ENCODE measurements around the gene ANKDD1A. TPM values are rescaled to one million over a fixed set of nuclear protein-coding genes. Genes with fewer than 3 reads are reported as not detected.

ANKDD1A gene
- total RNA-seq, 3 donors from 2014 or later: 1.4 to 6.7 (median 1.6) TPM

DNA sequence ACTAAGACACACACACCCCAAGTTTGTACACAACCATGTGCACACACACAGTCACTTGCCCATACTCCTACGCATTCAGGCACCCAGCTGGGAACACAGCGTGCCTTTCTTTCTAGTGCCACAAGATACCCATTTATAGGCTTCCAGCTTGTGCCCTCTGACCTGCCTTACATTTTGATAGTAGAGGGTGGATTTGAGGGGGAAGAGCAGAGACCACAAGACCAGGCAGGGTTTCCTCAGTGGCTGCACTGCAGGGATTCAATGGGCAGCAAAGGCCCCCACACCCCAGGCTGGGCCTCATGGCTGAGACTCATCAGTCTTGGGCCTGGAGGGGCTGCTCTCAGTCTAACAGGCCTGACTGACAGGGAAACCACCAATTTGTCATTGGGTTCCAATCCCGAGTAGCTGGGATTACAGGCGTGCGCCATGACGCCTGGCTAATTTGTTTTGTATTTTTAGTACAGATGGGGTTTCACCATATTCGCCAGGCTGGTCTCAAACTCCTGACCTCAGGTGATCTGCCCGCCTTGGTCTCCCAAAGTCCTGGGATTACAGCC, 18.8 kb upstream of the ANKDD1A start:
- no peak for ATAC-seq

DNA sequence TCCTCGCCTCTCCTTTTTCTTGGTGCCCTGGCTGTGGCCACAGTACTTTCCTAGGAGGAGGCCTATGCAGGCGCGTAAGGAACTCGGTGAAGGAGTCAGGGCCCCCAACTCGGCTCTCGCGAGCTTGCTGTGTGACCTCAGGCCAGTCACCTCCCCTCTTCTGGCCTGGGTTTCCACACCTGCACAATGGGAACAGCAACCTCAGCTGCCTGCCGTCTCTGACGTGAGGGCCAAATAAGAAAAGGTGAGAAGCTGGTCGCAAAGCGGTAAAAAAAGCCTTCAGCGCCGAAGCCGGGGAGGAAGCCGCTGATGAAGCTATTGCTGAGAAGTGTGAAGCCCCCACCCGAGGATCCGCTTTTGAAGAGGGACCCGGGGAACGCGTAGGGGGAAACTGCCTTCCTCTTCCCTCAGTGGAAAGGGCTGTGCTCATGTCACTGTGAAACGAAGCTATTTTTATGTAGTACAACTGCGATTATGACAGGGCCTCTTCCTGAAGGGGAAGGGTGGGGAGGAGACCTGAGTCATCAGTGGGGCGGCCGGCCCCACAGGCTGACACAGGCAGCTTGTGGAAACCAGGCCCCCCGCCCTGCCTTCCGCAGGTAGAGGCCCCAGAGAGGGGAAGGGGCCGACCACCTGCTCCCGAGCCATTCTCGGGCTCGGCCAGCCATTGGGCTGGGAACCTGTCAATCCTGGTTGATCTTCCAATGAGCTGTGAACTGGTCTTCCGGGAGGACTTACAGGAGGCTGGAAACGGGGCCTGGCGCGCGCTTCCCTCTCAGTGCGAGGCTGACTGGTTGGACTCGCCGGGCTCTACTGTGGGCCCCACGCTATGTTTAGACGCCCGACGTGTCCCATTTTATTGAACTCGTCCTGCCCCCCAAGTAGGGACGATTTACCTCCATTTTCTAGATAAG, 18.0 kb upstream of the ANKDD1A start:
- peak; percentile 90 to 96 (median 92) for DNase-seq
- TF ChIP-seq CTCF (IDR thresholded peaks at IDR 0.05): no peak
- no peaks in the 10 kb centered on the region for H3K36me3 ChIP-seq (ENCODE audit: low read depth)
- H3K9me3 ChIP-seq: no peaks in the 10 kb centered on the region
- no peak overlapping the region for H3K4me3 ChIP-seq
- ATAC-seq: peak; percentile 75
- peaks cover 17% of the 10 kb centered on the region for H3K4me1 ChIP-seq (ENCODE audit: low read depth)
- intact Hi-C loops (cut with DNase I, micrococcal nuclease): no loop called here

More for the DNA sequence above, 18.8 kb upstream of the ANKDD1A start:
- Histone ChIP-seq H3K36me3 (ENCODE audit: low read depth) (no peaks in the 10 kb centered on the region), H3K4me1 (ENCODE audit: low read depth) (peaks cover 17% of the 10 kb centered on the region), H3K9me3 (no peaks in the 10 kb centered on the region), H3K4me3 (no peak overlapping the region)
- no peak for TF ChIP-seq CTCF (IDR thresholded peaks at IDR 0.05)
- intact Hi-C loops (cut with DNase I, micrococcal nuclease): no loop called here
- peak in 1 of 3 donors; percentile 33 for DNase-seq

GRCh38 chr15:64894395-64895056, 17.2 kb upstream of the ANKDD1A start:
- H3K36me3 ChIP-seq (ENCODE audit: low read depth): no peaks in the 10 kb centered on the region
- TF ChIP-seq CTCF (IDR thresholded peaks at IDR 0.05): no peak
- intact Hi-C loops (cut with DNase I, micrococcal nuclease): no loop called here
- no peak overlapping the region for H3K4me3 ChIP-seq
- H3K9me3 ChIP-seq: no peaks in the 10 kb centered on the region
- peaks cover 17% of the 10 kb centered on the region for H3K4me1 ChIP-seq (ENCODE audit: low read depth)
- DNase-seq: peak; percentile 67 to 92 (median 73)
- ATAC-seq: peak; percentile 72

- peak in 1 of 3 donors; percentile 47 for DNase-seq
- no peak for TF ChIP-seq CTCF (IDR thresholded peaks at IDR 0.05)
- Histone ChIP-seq H3K4me1 (ENCODE audit: low read depth) (peaks cover 17% of the 10 kb centered on the region), H3K36me3 (ENCODE audit: low read depth) (no peaks in the 10 kb centered on the region), H3K4me3 (no peak overlapping the region), H3K9me3 (no peaks in the 10 kb centered on the region)
- intact Hi-C loops (cut with DNase I, micrococcal nuclease): no loop called here
- peak; percentile 40 for ATAC-seq
These were observed 16.2 kb upstream of the ANKDD1A start for GRCh38 chr15:64895285-64896065.

DNA sequence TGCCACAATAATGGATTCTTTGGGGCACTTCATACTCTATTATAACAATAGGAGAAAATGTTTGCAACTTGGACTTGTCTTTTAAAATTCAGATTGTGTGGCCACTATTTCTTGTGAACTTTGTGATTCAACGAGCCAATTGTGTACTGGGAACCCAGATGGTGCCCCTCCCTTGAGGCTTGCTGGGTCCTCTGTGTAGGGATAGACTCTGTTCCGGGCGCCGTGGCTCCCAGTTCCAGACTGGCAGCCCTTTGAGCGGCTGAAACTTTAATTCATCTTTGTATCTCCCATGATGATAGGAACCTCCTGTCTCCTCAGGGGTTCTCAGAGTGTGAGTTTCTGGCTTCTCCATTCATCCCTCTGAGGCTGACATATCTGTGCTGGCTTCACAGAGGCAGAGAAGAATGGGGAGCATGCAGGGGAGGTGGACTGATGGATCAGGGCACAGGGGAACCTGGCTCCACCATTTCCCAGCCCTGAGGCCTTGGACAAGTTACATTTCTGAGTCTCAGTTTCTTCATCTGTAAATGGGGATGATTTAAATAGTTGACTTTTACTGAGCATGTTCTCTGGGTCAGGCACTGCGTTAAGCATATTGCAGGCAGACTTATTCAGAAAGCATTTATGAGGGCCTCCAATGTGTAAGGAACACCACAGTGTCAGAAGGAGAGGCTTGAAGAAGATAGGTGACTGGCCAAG, 15.2 kb upstream of the ANKDD1A start:
- H3K4me3 ChIP-seq: no peak overlapping the region
- DNase-seq (no peak), ATAC-seq (no peak)
- H3K4me1 ChIP-seq (ENCODE audit: low read depth): peaks cover 17% of the 10 kb centered on the region
- peaks cover 9% of the 10 kb centered on the region for H3K9me3 ChIP-seq
- intact Hi-C loops (cut with DNase I, micrococcal nuclease): no loop called here
- no peaks in the 10 kb centered on the region for H3K36me3 ChIP-seq (ENCODE audit: low read depth)
- no peak for TF ChIP-seq CTCF (IDR thresholded peaks at IDR 0.05)

Data from mucosa of descending colon (tissue), 3 donors.